ENCODE measurements around the gene IGF2BP3. TPM values are rescaled to one million over a fixed set of nuclear protein-coding genes. Genes with fewer than 3 reads are reported as not detected.
A peak's percentile ranks its signal among the peaks of the same experiment; 100 is the strongest.
"Not testable (repeated sequence)": the region's sequence is repeated elsewhere in the genome, so short reads cannot be mapped to it uniquely, and the experiment has no call there.

The IGF2BP3 gene
- total RNA-seq, 2 experiments from 2014 or later = 0.41 to 0.70 TPM

GRCh38 chr7:23418046-23418445 is 52.2 kb downstream of the IGF2BP3 start:
- Mint-ChIP-seq H3K4me3 (no peak overlapping the region), H3K9me3 (no peaks in the 10 kb centered on the region), H3K27me3 (no peaks in the 10 kb centered on the region), H3K36me3 (no peaks in the 10 kb centered on the region), H3K4me1 (peaks cover 7% of the 10 kb centered on the region), H3K27ac (no peak overlapping the region)
- no peak for DNase-seq

DNA sequence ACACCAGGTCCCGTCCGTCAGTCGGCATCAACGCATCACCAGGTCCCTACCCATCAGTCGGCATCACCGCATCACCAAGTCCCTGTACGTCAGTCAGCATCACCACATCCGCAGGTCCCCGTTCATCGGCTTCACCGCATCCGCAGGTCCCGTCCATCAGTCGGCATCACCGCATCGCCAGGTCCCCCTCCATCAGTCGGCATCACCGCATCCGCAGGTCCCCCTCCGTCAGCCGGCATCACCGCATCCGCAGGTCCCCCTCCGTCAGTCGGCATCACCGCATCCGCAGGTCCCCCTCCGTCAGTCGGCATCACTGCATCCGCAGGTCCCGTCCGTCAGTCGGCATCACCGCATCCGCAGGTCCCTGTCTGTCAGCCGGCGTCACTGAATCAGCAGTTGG is 55.1 kb downstream of the IGF2BP3 start:
- Mint-ChIP-seq H3K36me3 (no peaks in the 10 kb centered on the region), H3K4me1 (peaks cover 8% of the 10 kb centered on the region), H3K9me3 (no peaks in the 10 kb centered on the region), H3K27me3 (no peaks in the 10 kb centered on the region), H3K27ac (no peak overlapping the region), H3K4me3 (no peak overlapping the region)
- DNase-seq = no peak

DNA sequence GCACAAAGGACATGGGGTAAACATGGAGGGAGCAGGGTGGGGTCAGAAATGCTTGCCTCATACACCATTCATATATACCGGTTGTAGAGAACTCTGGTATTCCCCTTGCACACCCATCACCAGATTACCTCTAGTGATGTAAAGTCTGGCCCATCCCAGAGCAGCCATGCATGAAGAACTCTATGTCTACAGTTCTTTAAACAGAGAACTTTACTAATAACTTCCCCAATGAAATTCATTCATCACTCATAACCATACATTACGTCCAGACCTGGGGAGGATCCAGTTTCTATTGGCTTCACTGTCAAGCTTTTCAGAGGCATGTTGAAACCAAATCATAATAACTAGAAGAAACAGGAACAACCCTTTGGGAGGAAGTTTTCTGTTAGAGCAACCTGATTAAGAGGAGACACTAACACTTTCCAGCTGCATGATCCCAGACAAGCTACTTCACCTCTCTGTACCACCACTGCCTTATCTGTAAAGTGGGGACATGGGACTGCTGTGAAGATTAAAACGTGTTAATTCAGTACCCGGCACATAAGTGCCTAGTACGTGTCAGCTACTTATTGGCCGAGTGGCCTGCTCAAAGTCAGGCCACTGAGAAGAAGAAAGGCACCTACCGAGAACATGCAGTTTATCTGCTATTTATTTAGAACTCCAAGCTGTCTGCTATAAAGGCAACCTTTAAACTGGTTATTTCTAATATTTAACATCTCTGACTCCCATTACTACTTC is 59.7 kb downstream of the IGF2BP3 start:
- Mint-ChIP-seq H3K4me1 (peaks cover 6% of the 10 kb centered on the region), H3K4me3 (no peak overlapping the region), H3K27me3 (no peaks in the 10 kb centered on the region), H3K27ac (no peak overlapping the region), H3K9me3 (peaks cover 6% of the 10 kb centered on the region), H3K36me3 (peaks cover 3% of the 10 kb centered on the region)
- DNase-seq = no peak

GRCh38 chr7:23406564-23406963 is 63.7 kb downstream of the IGF2BP3 start:
- H3K4me3 Mint-ChIP-seq, H3K27ac Mint-ChIP-seq, H3K36me3 Mint-ChIP-seq, H3K27me3 Mint-ChIP-seq, DNase-seq, H3K9me3 Mint-ChIP-seq: not testable (repeated sequence)
- H3K4me1 Mint-ChIP-seq = peaks cover 18% of the 10 kb centered on the region

- H3K9me3 Mint-ChIP-seq = peaks cover 6% of the 10 kb centered on the region
- no peak overlapping the region for H3K4me3 Mint-ChIP-seq
- H3K27me3 Mint-ChIP-seq = no peaks in the 10 kb centered on the region
- H3K36me3 Mint-ChIP-seq = peaks cover 3% of the 10 kb centered on the region
- H3K27ac Mint-ChIP-seq = peak overlapping the region; percentile 32
- no peak for DNase-seq
- H3K4me1 Mint-ChIP-seq = peaks cover 17% of the 10 kb centered on the region
Observed at GRCh38 chr7:23405240-23405618, 65.1 kb downstream of the IGF2BP3 start.

DNA sequence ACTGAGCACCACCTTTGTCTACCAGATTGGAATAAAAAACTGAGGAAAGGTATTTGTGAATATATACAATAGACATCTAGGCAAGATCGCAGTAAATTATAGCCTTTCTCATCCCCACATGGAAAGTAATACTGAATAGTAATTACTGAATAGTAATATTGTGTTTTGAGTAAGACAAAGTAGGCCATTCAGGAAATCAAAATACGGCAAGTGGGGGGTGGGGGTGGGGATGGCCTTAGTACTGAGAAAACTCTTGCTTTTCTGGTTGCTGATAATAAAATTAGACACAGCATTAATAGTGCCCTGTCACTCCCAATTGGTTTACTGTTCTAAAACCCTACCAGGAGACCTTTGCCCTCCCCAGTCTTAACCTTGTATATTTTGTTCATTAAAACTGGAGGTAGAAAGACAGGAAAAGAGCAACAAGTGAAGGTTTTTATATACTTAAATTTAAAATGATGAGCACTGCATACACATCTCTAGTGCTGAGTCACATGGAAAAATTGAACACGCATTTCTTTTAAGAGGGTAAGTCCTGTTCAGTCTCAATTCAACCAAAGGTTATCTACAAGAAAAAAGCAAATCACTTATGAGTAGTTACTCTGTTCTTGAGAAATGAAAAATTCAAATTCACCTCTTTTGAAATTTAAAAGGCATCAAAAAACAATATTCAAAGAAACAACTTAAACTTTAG is 65.6 kb downstream of the IGF2BP3 start:
- Mint-ChIP-seq H3K27me3 (no peaks in the 10 kb centered on the region), H3K36me3 (peaks cover 3% of the 10 kb centered on the region), H3K4me1 (peaks cover 17% of the 10 kb centered on the region), H3K27ac (peak overlapping the region; percentile 83), H3K4me3 (no peak overlapping the region), H3K9me3 (peaks cover 6% of the 10 kb centered on the region)
- DNase-seq = no peak

DNA sequence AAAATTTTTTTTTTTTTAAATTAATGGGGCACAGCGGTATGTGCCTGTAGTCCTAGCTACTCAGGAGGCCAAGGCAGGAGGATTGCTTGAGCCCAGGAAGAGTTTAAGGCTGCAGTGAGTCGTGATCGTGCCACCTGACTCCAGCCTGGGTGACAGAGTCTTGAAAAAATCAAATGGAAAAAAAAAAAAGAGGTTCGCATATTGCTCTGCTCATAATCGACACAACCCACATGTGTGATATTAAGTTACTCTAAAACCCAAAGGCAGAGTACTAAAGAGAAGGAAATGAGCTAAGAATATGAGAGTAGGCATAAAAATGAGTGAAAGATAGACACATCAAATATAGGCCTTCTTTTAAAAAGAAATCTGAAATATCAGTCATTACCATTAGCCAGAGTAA is 66.3 kb downstream of the IGF2BP3 start:
- H3K4me3 Mint-ChIP-seq = no peak overlapping the region
- H3K9me3 Mint-ChIP-seq = peaks cover 6% of the 10 kb centered on the region
- peaks cover 3% of the 10 kb centered on the region for H3K36me3 Mint-ChIP-seq
- peak overlapping the region; percentile 83 for H3K27ac Mint-ChIP-seq
- no peaks in the 10 kb centered on the region for H3K27me3 Mint-ChIP-seq
- no peak for DNase-seq
- H3K4me1 Mint-ChIP-seq = peaks cover 17% of the 10 kb centered on the region

DNA sequence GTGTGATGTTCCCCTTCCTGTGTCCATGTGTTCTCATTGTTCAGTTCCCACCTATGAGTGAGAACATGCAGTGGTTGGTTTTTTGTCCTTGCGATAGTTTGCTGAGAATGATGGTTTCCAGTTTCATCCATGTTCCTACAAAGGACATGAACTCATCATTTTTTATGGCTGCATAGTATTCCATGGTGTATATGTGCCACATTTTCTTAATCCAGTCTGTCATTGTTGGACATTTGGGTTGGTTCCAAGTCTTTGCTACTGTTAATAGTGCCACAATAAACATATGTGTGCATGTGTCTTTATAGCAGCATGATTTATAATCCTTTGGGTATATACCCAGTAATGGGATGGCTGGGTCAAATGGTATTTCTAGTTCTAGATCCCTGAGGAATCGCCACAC is 72.2 kb downstream of the IGF2BP3 start:
- not testable (repeated sequence) for H3K4me1 Mint-ChIP-seq, H3K27me3 Mint-ChIP-seq, H3K4me3 Mint-ChIP-seq, H3K9me3 Mint-ChIP-seq, H3K27ac Mint-ChIP-seq, DNase-seq, H3K36me3 Mint-ChIP-seq

GRCh38 chr7:23397241-23397640 is 73.0 kb downstream of the IGF2BP3 start:
- Mint-ChIP-seq H3K27ac (no peak overlapping the region), H3K9me3 (no peaks in the 10 kb centered on the region), H3K4me1 (no peaks in the 10 kb centered on the region), H3K27me3 (peaks cover 4% of the 10 kb centered on the region), H3K4me3 (no peak overlapping the region), H3K36me3 (no peaks in the 10 kb centered on the region)
- no peak for DNase-seq

- H3K9me3 Mint-ChIP-seq = no peaks in the 10 kb centered on the region
- H3K4me1 Mint-ChIP-seq = peaks cover 5% of the 10 kb centered on the region
- no peak overlapping the region for H3K4me3 Mint-ChIP-seq
- no peak overlapping the region for H3K27ac Mint-ChIP-seq
- peaks cover 4% of the 10 kb centered on the region for H3K27me3 Mint-ChIP-seq
- no peaks in the 10 kb centered on the region for H3K36me3 Mint-ChIP-seq
- no peak for DNase-seq
Observed at GRCh38 chr7:23396222-23397015, 73.9 kb downstream of the IGF2BP3 start.

DNA sequence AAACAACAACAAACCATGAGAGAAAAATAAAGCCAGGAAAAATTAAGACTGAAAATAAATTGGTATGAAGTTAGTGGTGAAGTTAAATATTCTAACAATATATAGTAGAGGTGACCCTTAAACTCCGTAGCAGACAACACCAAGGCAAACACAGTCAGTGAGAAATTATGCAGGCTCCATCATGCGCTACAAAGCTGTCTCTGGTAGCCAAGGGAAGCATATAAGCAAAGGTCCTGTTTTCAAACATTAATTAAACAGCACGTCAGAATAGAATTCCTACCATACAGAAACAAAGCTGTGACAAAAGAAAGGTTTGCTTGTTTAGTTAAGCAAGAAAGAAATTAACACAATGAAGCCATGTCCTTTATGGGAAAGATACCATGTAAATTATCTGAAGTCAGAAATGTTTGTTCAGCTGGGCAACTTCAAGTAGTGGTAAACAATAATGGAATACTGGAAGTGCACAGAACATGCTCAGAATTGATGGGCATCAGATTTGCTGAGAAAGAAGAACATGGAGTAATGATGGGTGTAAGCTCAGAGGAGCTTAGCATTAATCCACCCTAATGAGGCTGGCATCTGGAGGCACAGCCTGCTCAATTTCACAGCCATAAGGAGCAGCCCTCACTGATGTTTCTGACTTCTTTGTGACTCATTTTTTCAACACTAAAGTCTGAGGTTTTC is 75.7 kb downstream of the IGF2BP3 start:
- Mint-ChIP-seq H3K9me3 (no peaks in the 10 kb centered on the region), H3K36me3 (no peaks in the 10 kb centered on the region), H3K27ac (no peak overlapping the region), H3K4me1 (peaks cover 11% of the 10 kb centered on the region), H3K27me3 (peaks cover 4% of the 10 kb centered on the region), H3K4me3 (no peak overlapping the region)
- no peak for DNase-seq

DNA sequence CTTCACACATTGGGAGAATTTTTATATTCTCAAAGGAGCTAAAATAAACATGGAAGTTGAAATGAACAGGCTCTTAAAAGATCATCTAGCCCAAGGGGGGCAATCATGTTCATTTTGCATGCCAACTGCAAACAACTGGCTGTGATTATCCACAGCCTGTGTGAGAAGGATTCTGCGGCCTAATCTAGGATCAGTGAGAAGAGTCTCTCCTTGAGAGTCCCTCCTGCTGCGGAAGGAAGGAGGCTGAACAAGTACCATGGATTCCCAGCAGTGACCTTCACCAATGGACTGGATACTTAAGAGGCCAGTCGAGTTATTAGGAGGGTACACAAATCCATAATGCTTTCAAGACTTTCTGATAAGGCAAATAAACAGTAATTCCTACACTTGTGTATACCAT is 76.7 kb downstream of the IGF2BP3 start:
- Mint-ChIP-seq H3K4me3 (no peak overlapping the region), H3K4me1 (peaks cover 12% of the 10 kb centered on the region), H3K9me3 (no peaks in the 10 kb centered on the region), H3K27me3 (peaks cover 9% of the 10 kb centered on the region), H3K27ac (no peak overlapping the region), H3K36me3 (no peaks in the 10 kb centered on the region)
- DNase-seq = no peak

GRCh38 chr7:23389701-23390100 is 80.6 kb downstream of the IGF2BP3 start:
- H3K27me3 Mint-ChIP-seq = peaks cover 11% of the 10 kb centered on the region
- H3K27ac Mint-ChIP-seq = no peak overlapping the region
- no peaks in the 10 kb centered on the region for H3K9me3 Mint-ChIP-seq
- no peak for DNase-seq
- H3K4me1 Mint-ChIP-seq = peaks cover 14% of the 10 kb centered on the region
- no peaks in the 10 kb centered on the region for H3K36me3 Mint-ChIP-seq
- H3K4me3 Mint-ChIP-seq = no peak overlapping the region

DNA sequence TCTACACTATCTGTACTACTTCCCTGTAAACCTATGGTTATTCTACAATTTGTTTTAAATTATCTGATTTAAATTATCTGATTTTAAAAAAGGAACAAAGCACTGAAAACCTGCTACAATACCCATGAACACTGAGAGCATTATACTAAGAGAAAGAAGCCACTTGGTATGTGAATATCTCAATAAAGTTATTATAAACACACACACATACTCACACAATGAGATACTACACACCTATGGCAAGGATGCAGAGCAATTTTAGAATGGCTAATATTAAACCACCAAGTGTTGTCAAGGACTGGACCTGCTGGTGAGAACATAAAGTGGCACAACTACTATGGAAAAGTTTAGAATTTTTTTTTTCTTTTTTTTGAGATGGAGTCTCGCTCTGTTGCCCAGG is 82.7 kb downstream of the IGF2BP3 start:
- no peak for DNase-seq
- Mint-ChIP-seq H3K36me3 (no peaks in the 10 kb centered on the region), H3K27ac (no peak overlapping the region), H3K4me3 (no peak overlapping the region), H3K9me3 (no peaks in the 10 kb centered on the region), H3K4me1 (peaks cover 17% of the 10 kb centered on the region), H3K27me3 (peaks cover 17% of the 10 kb centered on the region)

DNA sequence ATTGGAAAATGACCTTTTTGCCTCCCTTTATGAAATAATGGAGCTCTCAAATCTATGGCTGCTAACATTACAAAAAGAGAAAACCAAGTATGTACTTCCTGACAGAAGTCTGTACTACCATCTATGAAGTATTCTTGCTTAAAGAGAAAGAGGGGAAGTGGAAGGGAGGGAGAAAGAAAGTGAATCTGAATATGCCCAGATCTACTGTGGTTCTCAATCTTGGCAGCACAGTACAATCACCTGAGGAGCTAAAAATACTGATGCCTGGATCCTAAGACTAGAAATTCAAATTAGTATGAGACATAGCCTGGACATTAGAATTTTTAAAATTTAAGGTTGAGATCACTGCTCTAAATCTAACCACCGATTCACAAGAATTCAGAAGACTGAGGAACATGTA is 85.2 kb downstream of the IGF2BP3 start:
- no peaks in the 10 kb centered on the region for H3K36me3 Mint-ChIP-seq
- no peak for DNase-seq
- no peak overlapping the region for H3K27ac Mint-ChIP-seq
- peaks cover 17% of the 10 kb centered on the region for H3K27me3 Mint-ChIP-seq
- peaks cover 10% of the 10 kb centered on the region for H3K4me1 Mint-ChIP-seq
- H3K4me3 Mint-ChIP-seq = no peak overlapping the region
- H3K9me3 Mint-ChIP-seq = no peaks in the 10 kb centered on the region
